SW 1271 (cell line): ENCODE results near the gene VSTM4.

ENCODE experiments used
- DNase-seq, 2 experiments: peaks; one replicate each; lab custom pipeline; 2025; lab: John Stamatoyannopoulos, UW

The VSTM4 gene

GRCh38 chr10:49005270-49005669, 110.1 kb downstream of the VSTM4 start:
- DNase-seq: no peak

DNA sequence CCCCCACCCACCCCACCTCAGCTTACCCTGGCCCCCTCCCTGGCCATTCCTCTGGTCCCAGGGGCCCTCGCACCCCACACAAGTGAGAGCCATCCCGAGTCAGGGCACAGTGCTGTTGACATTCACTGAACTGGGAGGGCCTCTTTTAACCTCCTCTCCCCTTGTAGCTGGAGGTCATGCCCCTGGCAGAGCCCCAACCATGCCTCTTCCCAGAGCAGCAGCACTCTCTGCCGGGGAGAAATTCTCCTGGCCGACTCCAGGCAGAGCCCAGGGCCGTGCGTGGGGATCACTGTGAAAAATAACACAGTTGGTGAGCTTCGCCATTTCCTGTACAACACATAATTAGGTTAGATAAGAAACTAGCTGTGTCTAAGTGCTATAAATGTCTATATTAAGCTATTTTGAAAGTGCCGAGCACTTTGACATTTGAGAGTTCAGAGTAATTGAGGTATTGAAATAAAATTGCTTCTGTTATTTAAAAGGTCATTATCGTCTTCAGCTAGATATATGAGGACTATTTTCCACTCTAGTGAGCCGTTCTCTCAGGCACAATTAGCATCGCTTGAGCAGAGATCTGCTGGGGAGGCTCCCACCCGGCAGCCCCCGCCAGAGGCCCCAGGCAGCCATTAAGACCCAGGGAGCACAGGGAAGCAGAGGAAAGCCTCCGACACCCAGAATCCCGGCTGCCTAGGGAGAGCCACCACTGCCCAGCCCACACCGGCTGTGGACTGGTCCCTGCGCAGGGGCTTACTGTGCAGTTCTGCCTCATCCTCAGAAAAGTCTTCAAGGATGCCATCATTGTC, 113.3 kb downstream of the VSTM4 start:
- no peak for DNase-seq

DNA sequence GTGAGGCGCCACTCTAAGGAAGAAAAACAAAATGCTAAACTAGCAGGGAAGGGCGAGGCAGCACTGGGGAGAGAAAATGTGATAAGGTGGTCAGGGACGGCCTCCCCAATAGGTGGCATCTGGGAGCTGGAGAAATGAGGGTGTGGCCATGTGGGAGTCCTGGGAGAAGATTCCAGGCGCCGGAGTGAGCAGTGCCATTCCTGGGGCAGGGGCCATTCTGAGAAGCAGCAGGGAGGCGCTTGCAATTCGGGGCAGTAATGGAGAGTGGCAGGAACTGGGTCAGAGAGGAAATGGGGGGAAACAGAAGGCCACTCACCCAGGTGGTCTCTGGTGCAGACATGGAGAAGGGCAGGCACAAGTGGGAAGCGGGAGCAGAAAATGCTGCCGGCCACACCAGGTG, 113.9 kb downstream of the VSTM4 start:
- DNase-seq: no peak

- DNase-seq: no peak
Observed at GRCh38 chr10:49000437-49001398, 114.6 kb downstream of the VSTM4 start.

DNA sequence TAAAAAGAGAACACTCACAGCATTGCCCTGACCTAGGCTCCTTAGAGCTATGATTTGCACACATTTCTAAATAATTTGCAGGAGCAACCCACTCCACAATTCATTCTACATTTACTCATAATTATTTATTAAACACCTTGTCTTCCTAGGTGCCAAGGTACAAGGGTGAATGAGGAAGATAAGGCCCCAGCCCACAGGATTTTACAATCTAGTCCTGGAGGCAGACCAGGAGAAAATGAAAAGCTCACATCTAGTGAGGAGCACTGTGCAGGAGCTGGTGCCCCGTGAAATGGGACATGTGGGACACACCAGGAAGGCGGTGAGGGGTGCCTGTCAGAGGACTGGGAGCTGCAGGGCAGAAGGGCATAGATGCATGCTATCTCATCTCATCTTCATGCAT, 116.0 kb downstream of the VSTM4 start:
- no peak for DNase-seq

GRCh38 chr10:48996329-48996728, 119.0 kb downstream of the VSTM4 start:
- no peak for DNase-seq

- no peak for DNase-seq
Observed at GRCh38 chr10:48993627-48994026, 121.7 kb downstream of the VSTM4 start.

DNA sequence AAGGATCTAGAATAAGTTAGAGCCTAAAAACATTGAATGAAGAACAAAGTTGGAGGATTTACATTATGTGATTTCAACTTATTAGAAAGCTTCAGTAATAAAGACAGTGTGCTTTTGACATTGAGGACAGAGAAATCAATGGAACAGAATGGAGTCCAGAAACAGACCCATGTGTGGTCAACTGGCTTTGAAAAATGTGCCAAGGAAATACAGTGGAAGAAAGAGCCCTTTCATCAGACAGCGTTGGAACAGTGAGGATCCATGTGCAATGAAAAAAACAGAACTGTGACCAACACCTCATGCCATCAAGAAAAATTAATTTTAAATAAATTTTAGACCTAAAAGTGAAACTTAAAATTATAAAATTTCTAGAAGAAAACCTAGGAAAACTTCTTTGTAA, 125.1 kb downstream of the VSTM4 start:
- DNase-seq: no peak

DNA sequence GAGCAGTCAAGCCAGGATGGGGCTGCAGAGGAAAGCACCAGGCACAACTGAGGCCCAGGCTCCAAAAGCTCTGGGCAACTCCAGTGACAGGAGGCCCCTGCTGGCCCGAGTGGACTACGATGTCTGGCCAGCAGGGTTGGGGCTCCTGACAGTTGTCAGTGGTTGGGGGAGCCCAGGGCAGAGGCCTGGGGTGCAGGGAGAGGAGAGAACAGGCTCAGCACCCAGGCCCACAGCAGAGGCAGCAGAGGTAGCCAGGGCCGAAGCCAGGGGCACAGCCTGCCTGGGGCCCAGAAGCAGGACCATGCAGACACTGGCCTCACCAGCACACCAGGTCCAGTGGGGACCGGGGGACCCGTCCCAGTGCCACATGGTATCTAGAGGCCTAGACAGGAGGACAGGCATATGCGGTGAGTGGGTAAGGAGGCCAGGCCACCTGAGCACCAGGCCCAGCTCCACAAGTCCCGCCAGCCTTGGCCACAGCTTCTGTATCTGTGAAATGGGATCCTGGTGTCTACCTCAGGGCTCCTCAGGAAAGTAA, 129.6 kb downstream of the VSTM4 start:
- no peak for DNase-seq

DNA sequence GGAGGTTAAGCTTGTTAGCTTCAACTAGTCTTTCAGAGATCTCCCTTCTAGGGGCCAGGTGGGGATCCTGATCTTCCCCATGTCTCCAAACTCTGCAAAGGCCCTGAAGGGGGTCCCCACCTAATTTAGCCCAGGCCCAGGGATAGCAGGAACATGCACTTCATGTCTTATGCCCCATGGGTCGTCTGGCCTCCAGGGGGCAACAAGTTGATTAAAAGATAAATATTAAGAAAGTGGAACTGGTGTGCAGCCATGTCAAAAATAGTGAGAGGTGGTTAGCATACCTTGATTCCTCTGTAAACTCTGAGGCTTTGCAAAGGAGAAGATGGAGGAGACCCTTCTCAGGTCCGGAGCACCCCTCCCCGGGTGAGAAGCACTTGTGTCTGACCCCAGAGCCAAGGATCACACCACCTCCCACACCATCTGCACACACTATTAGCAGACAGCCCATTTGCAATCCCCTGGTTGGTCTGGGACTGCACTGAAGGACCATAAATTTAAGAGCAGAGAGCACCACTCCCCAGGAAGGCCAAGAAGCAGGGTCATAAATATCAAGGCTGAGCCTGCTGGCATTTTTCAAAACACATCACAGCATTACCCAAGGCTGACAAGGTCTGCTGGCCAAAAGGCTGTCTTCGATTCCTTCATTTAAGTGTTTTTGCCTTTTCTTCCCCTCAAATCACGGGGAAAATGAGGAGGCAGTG, 131.5 kb downstream of the VSTM4 start:
- no peak for DNase-seq

GRCh38 chr10:48982584-48982983, 132.7 kb downstream of the VSTM4 start:
- DNase-seq: no peak

DNA sequence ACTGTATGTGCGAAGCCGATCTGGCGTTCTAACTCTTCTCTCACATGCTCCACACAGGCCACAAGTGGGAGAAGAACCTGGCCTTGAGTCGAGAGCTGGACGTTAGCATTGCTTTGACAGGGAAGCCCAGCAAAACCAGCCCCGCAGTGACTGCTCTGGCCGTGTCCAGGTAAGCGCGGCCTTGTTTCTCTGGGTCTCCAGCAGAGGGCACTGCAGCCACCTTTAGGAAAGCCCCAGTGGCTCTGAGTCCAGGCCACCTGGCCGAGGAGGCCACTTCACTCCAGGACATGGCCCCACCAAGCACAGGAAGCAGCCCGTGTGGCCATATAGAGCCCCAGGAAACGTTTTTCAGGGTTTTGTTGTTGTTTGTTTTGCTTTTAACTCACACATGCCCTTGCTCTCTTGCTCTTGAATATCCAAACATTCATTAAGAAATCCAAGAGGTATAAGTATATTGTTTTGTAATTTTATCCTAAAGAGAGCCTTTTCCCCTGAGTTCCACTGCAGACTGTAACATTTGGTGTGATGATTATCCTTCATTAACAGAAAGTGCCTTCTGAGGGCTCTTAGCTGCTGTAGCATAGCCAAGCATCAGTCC, 133.9 kb downstream of the VSTM4 start:
- peak in 1 of 2 experiments; percentile 22 for DNase-seq

DNA sequence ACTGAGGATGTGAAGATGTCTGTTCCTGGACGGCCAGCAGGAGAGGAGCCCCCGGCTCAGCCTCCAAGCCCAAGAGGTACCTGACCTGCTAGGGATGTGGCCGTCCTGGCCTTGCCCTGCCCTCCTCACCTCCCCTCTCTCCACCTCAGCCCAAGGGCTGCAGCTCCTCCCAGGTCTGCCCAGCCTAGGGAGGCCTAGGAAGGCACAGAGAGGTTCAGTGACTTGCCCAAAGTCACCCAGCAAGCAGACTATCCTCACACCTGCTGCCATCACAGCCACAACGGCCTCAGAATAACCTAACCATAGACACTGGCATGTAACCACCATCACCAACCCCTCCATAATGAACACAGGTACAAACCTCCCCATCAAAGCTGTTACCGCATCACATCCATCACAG, 137.0 kb downstream of the VSTM4 start:
- no peak for DNase-seq

DNA sequence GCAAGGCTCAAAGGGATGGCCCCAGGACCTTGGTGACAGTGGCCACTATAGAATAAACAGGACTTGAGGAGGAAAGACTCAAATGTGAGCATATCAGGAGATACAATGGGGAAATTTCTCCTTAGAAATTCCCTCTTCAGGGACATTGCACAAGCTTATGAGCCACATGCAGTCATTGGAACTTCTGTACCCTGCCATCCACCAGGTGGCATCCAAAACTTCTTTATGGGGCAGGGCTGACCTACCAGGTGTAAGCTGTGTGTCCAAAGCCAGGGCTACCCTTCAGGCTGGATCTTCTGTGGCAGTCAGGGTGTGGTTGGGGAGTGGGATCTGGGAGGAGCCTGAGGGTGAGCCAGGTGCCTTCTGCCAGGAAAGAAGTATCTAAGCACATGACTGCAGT, 139.1 kb downstream of the VSTM4 start:
- DNase-seq: peak in 1 of 2 experiments; percentile 9

DNA sequence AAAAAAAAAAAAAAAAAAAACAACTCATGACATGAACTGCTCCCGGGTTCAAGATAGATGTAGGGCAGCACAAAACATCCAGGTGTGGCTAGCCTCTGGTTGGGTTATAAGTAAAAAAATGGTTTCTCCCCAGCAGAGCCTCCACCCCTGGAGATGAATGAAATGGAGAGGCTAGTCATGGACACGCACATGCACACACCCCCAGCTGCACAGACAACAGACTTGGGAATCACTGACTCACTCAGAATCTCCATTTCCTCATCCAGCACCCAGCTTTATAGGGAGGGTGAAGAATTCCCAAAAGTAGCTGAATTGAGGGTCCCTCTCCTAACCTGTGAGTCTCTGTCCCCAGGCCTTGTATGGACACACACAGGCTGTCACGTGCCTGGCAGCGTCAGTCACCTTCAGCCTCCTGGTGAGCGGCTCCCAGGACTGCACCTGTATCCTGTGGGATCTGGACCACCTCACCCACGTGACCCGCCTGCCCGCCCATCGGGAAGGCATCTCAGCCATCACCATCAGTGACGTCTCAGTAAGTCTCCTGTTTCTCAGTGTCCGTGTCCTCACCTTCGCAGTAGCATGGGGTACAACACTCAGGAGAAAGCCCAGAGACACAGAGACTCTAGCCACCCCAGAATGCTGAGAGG, 140.7 kb downstream of the VSTM4 start:
- no peak for DNase-seq

DNA sequence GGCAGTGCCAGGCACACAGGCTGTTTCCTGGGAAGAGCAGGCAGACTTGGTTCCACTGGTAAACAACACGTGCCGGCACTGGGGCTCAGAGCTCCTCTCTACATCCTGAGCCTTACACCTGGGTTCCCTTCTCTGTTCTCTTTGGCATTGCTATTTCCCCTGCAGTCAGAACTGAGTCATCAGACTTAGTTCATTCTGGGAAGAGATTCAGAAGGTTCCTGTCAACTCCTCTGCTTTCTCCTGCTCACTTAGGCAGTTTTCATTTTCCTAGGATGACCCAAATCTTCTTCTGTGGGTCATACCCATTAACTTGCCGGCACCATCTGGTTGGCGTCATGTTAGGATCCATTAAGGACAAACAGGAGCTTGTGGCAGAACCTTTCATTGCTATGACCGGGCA, 142.3 kb downstream of the VSTM4 start:
- no peak for DNase-seq

DNA sequence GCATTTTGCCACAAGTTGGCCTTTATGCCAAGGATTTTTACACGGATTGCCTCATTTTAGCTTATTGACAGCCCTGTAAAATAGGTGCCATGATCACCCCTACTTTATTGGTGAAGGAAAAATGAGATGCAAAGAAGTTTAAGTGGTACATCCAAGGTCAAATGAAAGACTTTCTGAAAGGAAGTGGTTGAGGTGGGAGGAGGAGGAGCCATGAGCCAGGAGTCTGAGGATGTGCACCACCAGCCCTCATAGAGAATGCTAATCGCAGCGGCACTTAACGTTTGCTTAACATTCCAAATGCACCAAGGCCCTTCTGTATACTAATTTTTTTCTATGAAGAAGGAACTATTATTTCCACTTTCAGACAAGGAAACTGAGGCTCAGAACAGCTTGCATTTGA, 144.7 kb downstream of the VSTM4 start:
- no peak for DNase-seq

GRCh38 chr10:48970046-48970445, 145.3 kb downstream of the VSTM4 start:
- no peak for DNase-seq

- DNase-seq: no peak
Observed at GRCh38 chr10:48968036-48968435, 147.3 kb downstream of the VSTM4 start.

DNA sequence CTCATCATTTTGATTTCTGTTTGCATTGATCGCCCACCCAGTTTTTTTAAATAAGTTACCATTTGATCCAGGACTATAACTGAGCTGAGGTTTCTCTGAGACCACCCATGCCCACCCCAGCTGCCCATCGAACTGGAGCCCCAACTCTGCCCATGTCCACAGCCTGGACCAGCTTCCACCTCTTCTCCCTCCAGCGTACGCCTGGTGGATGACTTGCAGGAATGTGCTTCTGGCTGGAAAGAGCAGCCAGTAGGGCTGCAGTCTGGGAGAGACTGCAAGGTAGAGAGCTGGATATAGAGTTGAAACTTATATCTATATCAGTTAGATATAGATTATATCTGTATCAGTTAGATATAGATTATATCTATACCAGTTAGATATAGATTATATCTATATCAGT, 149.9 kb downstream of the VSTM4 start:
- DNase-seq: no peak
